Measurements from ENCODE around the gene CACNA1C. TPM values are rescaled to one million over a fixed set of nuclear protein-coding genes. Genes with fewer than 3 reads are reported as not detected.

Gene CACNA1C
- total and polyA plus RNA-seq, 2 donors from 2014 or later = 1.6 to 17.4 TPM

GRCh38 chr12:2092354-2092753, 39.6 kb downstream of the CACNA1C start:
- no peak for FAIRE-seq
- intact Hi-C loops (cut with DNase I) = no loop called here
- Histone ChIP-seq H3K27me3 (ENCODE audit: control insufficient read depth, insufficient read depth, low read length) (no peaks in the 10 kb centered on the region), H3K4me1 (ENCODE audit: control insufficient read depth in 2 of 3, insufficient read depth in 2 of 3, low read depth in 1 of 3, low read length in 3 of 3) (no peaks in the 10 kb centered on the region), H3K9me3 (ENCODE audit: control insufficient read depth in 2 of 3, insufficient read depth in 1 of 3, low read length in 3 of 3) (no peaks in the 10 kb centered on the region), H3K36me3 (ENCODE audit: control insufficient read depth in 2 of 3, insufficient read depth in 3 of 3, low read length in 3 of 3) (no peaks in the 10 kb centered on the region), H3K27ac (ENCODE audit: low read depth in 2 of 2, low read length in 2 of 2) (no peak overlapping the region), H3K9ac (ENCODE audit: low read length in 3 of 3) (no peak overlapping the region), H3K4me3 (ENCODE audit: low read length in 3 of 3) (no peak overlapping the region)
- TF ChIP-seq, protein P1, sequence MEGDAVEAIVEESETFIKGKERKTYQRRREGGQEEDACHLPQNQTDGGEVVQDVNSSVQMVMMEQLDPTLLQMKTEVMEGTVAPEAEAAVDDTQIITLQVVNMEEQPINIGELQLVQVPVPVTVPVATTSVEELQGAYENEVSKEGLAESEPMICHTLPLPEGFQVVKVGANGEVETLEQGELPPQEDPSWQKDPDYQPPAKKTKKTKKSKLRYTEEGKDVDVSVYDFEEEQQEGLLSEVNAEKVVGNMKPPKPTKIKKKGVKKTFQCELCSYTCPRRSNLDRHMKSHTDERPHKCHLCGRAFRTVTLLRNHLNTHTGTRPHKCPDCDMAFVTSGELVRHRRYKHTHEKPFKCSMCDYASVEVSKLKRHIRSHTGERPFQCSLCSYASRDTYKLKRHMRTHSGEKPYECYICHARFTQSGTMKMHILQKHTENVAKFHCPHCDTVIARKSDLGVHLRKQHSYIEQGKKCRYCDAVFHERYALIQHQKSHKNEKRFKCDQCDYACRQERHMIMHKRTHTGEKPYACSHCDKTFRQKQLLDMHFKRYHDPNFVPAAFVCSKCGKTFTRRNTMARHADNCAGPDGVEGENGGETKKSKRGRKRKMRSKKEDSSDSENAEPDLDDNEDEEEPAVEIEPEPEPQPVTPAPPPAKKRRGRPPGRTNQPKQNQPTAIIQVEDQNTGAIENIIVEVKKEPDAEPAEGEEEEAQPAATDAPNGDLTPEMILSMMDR (IDR thresholded peaks at IDR 0.05; ENCODE audit: borderline replicate concordance, extremely low read depth, insufficient read depth) = no peak
- DNase-seq = no peak

GRCh38 chr12:2092890-2093289, 40.1 kb downstream of the CACNA1C start:
- Histone ChIP-seq H3K9ac (ENCODE audit: low read length in 3 of 3) (no peak overlapping the region), H3K27ac (ENCODE audit: low read depth in 2 of 2, low read length in 2 of 2) (no peak overlapping the region), H3K9me3 (ENCODE audit: control insufficient read depth in 2 of 3, insufficient read depth in 1 of 3, low read length in 3 of 3) (no peaks in the 10 kb centered on the region), H3K4me3 (ENCODE audit: low read length in 3 of 3) (no peak overlapping the region), H3K27me3 (ENCODE audit: control insufficient read depth, insufficient read depth, low read length) (no peaks in the 10 kb centered on the region), H3K4me1 (ENCODE audit: control insufficient read depth in 2 of 3, insufficient read depth in 2 of 3, low read depth in 1 of 3, low read length in 3 of 3) (no peaks in the 10 kb centered on the region), H3K36me3 (ENCODE audit: control insufficient read depth in 2 of 3, insufficient read depth in 3 of 3, low read length in 3 of 3) (no peaks in the 10 kb centered on the region)
- no peak for DNase-seq
- TF ChIP-seq, protein P1 (IDR thresholded peaks at IDR 0.05; ENCODE audit: borderline replicate concordance, extremely low read depth, insufficient read depth) = no peak
- intact Hi-C loops (cut with DNase I) = no loop called here
- no peak for FAIRE-seq

DNA sequence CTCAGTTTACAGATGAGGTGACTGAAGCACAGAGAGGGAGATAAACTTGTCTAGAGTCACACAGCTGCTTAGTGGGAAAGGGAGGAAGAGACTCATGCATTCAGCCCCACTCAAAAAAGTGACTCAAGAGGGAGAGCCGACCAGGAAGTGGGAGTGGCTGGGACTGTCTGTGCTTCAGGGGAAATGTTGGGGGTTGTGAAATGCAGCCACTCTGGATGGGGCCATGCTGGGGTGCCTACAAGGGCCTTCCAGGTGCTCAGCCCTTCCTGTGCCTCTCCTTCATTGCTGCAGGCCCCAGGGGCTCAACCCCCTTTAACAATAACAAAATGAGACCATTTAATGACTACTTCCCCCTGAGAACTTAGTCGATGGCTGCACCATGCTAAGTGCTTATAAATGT, 41.8 kb downstream of the CACNA1C start:
- no peak for DNase-seq

More for the DNA sequence above, 41.8 kb downstream of the CACNA1C start:
- TF ChIP-seq, protein P1 (IDR thresholded peaks at IDR 0.05; ENCODE audit: borderline replicate concordance, extremely low read depth, insufficient read depth) = no peak
- FAIRE-seq = no peak
- Histone ChIP-seq H3K36me3 (ENCODE audit: control insufficient read depth in 2 of 3, insufficient read depth in 3 of 3, low read length in 3 of 3) (no peaks in the 10 kb centered on the region), H3K27me3 (ENCODE audit: control insufficient read depth, insufficient read depth, low read length) (no peaks in the 10 kb centered on the region), H3K4me3 (ENCODE audit: low read length in 3 of 3) (no peak overlapping the region), H3K27ac (ENCODE audit: low read depth in 2 of 2, low read length in 2 of 2) (no peak overlapping the region), H3K9me3 (ENCODE audit: control insufficient read depth in 2 of 3, insufficient read depth in 1 of 3, low read length in 3 of 3) (no peaks in the 10 kb centered on the region), H3K4me1 (ENCODE audit: control insufficient read depth in 2 of 3, insufficient read depth in 2 of 3, low read depth in 1 of 3, low read length in 3 of 3) (no peaks in the 10 kb centered on the region), H3K9ac (ENCODE audit: low read length in 3 of 3) (no peak overlapping the region)
- intact Hi-C loops (cut with DNase I) = no loop called here
